Mammary epithelial cell (primary cell): ENCODE data around the gene MROH2B.

ENCODE experiments used
- EZH2 ChIP-seq: IDR thresholded peaks from 2 replicates; pipeline ENCODE4 v1.6.1; 2012; ENCODE audit warnings: low read length, inconsistent platforms, borderline replicate concordance
- TF ChIP-seq, protein P1 (sequence below), 2 donors: IDR thresholded peaks in 1 of 2; conservative IDR thresholded peaks in 1 of 2; 2 replicates each; pipeline ENCODE4 v1.5.1; 2011 to 2012; ENCODE audit warnings: inconsistent platforms in 2 of 2, low read length in 2 of 2, mild to moderate bottlenecking in 2 of 2, control low read depth in 1 of 2, low read depth in 1 of 2; ENCODE audit not compliant: insufficient read depth in 1 of 2; ENCODE audit errors: extremely low read depth in 1 of 2

DNA sequence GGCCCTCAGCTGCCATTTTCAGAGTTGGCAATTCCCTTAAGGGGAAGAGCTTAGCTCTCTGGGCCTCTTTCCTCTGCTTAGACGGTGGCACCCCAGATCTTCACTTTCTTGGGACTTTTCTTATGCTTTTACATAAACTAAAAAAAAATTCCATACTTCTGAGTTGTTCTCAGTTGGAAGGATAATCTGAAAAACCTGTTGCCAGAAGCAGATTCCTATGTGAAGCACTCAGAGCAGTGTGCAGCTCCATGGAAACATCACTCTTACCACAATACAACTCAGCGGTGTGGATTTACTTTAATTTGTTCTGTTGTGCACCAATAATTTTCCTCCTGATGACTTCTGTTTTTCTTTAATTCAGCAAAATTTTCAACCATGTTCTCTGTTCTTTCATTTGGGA is 44.1 kb upstream of the MROH2B start:
- no peak for TF ChIP-seq EZH2
- TF ChIP-seq, protein P1, sequence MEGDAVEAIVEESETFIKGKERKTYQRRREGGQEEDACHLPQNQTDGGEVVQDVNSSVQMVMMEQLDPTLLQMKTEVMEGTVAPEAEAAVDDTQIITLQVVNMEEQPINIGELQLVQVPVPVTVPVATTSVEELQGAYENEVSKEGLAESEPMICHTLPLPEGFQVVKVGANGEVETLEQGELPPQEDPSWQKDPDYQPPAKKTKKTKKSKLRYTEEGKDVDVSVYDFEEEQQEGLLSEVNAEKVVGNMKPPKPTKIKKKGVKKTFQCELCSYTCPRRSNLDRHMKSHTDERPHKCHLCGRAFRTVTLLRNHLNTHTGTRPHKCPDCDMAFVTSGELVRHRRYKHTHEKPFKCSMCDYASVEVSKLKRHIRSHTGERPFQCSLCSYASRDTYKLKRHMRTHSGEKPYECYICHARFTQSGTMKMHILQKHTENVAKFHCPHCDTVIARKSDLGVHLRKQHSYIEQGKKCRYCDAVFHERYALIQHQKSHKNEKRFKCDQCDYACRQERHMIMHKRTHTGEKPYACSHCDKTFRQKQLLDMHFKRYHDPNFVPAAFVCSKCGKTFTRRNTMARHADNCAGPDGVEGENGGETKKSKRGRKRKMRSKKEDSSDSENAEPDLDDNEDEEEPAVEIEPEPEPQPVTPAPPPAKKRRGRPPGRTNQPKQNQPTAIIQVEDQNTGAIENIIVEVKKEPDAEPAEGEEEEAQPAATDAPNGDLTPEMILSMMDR (conservative IDR thresholded peaks at IDR 0.05 in 1 of 2, IDR thresholded peaks at IDR 0.05 in 1 of 2; ENCODE audit: extremely low read depth in 1 of 2, insufficient read depth in 1 of 2, low read depth in 1 of 2, low read length in 2 of 2) = no peak
